GM10266 (cell line): ENCODE measurements around the gene AGPAT1.

ENCODE experiments used
- DNase-seq: peaks from one replicate; pipeline ENCODE4 v3.0.0; 2012; ENCODE audit errors: extremely low spot score
- CTCF ChIP-seq: IDR thresholded peaks from 2 replicates; pipeline ENCODE4 v1.5.1; 2012; ENCODE audit warnings: mild to moderate bottlenecking, low read depth; ENCODE audit not compliant: control insufficient read depth, insufficient read depth; ENCODE audit errors: missing control alignments

AGPAT1 gene, protein sequence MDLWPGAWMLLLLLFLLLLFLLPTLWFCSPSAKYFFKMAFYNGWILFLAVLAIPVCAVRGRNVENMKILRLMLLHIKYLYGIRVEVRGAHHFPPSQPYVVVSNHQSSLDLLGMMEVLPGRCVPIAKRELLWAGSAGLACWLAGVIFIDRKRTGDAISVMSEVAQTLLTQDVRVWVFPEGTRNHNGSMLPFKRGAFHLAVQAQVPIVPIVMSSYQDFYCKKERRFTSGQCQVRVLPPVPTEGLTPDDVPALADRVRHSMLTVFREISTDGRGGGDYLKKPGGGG

DNA sequence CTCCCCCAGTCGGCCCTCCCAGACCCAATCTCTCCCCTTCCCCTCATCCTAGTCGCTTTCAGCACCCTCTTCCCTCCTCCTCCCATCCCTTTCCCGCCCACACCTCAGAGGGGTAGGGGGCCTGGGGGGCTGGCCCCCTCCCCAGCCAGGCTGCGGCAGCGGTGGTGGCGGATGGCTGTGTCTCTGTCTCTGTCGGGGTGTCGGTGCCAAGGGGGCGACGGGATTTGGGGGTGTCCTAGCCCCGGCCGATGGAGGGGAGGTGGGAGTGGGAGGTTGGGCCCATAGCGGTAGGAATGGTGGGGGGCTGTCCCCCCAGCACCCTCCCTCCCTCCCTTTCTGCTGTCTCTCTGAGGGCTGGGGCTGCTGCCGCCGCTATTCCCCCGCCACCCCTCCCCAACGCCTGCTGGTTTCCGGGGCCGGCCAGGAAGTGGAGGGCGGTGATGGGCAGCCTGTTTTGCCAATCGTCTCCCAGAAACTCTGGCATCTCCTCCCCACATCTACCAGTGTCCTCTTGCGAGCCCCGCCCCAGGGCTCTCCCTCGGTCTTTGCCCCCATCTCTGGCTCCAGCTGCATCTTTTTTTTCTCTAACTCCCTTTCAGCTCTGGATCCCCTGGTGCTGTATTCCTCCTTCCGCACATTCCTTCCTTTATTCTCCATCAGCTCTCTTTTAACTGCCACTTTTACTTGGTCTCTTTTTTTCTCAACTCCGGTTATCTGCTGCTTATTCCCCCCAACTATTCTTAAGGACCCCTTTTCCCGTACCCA, at the start of gene AGPAT1:
AGPAT1 (minus strand) TSS at position 374 of the 765 bp plus-strand sequence. CDS start 4,588 bp downstream, outside the sequence.
- peak; percentile 98 for DNase-seq
- no peak for TF ChIP-seq CTCF

GRCh38 chr6:32224696-32225095, 48.8 kb upstream of the AGPAT1 start:
- DNase-seq = no peak
- no peak for TF ChIP-seq CTCF

DNA sequence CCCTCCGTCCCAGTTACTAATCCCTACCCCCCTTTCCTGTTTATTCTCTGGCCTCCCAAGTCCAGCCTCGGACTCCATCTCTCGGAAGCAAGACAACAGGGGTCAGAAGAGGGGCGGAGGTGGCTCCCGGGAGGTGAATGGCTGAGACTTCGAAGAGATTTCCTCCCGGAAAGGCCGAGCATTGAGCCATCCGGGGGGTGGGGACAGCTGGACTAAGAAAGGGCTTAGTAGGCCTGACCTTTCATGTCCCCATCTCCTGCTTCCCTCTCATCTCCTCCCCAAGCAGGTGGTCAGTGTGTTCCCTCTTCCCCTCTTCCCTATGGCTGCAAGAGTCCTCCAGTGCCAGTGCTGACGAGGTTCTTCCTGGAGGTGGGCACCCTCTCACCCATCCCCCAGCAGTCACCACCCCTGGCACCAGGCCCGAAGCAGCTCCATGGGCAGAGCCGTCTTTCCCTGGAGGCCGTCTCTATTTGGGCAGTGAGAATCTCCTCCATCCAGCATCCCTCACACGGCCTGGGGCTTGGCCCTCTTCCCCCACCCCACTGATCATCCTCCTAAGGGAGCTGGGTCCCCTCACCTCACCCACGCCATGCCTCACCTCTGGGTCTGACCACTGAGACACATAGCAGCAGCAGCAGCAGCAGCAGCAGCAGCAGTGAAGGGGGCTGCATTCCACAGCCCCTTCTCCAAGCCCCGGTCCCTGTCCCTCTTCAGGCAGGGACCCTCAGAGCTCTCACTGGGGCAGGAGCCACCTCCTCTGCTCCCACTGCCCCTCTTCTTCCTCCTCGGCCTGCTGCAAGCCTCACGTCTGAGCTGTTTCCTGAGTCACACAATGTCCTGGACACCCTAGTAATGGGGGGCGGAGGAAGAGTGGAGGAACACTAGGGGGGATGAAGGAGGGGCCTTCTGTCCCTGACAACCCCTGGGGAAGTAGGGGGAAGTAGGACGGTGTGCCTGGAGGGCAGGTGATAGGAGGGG, 47.7 kb upstream of the AGPAT1 start, which contains the start of gene NOTCH4:
NOTCH4 (minus strand) TSS at position 810 of the 978 bp plus-strand sequence; CDS start at position 671, 139 bp downstream.
- no peak for DNase-seq
- no peak for TF ChIP-seq CTCF

- DNase-seq = no peak
Measured at GRCh38 chr6:32222333-32223230, 46.7 kb upstream of the AGPAT1 start.

DNA sequence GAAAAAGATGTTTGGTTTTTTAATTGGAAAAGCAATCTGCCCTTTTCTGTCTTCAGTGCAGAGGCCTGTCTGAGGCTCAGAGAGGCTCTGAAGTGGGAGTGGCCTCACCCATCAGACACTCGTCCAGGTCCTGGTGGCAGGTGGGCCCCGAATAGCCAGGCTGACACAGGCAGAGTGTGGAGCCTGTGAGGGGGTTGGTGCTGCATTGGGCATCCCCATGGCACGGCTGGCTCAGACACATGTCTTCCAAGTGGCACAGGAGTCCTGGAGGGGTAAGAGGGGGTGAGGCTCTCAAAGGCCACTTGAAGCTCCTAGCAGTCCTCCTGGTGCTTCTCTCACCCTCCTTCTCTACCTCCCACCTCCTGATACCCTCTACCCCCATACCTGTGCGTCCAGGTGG, 44.1 kb upstream of the AGPAT1 start:
- no peak for TF ChIP-seq CTCF
- no peak for DNase-seq

More at GRCh38 chr6:32222333-32223230, 46.7 kb upstream of the AGPAT1 start:
- no peak for TF ChIP-seq CTCF

- no peak for TF ChIP-seq CTCF
- DNase-seq = no peak
Measured at GRCh38 chr6:32218167-32218566, 42.3 kb upstream of the AGPAT1 start.
